ENCODE results near the gene CARF. TPM values are rescaled to one million over a fixed set of nuclear protein-coding genes. Genes with fewer than 3 reads are reported as not detected.
"Not testable (repeated sequence)": the region's sequence is repeated elsewhere in the genome, so short reads cannot be mapped to it uniquely, and the experiment has no call there.

CARF gene
- total and polyA plus RNA-seq, 2 donors (not counting 3 experiments of a cell fraction or from before 2014, with no cell fraction given): 1.0 to 3.7 TPM

DNA sequence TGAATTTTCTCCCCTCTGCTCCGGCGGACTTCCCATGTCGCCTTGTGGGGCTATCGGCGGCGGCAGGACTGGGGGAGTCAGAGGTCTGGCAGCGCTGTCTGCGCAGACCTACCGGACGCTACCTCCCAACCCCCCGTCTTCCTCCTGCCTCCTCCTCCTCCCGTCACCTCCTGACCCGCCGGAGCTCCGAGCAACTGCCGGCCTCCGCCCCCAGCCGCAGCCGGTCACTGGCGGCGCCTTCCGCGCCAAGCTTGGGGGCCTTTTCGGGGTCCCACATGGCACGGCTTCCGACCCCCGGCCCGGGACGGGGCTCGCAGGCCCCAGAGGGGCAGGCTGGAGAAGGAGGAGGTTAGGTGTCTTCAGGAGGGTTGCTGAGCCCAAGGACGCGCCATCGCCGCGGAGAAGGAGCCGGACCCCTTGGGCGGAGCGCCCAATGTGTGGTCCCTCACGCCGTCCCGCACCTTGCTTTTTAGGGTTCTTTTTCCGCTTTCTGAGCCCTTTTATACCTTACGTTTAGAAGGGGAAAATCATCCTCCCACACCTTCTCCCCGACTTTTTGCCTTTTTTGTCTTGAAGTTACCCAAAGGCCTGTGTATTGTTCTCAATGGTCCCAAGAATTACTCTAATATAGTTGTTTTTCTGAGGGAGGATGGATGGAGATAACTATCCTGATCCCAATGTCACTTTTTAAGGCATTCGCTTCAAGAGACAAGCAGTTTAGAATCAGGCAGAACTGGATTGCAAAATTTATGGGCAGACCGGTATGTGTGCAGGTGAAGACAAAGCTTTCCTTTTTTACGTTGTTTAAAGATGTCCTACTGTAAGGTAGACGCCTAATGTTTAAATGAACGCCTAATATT is 497 bp downstream of the CARF start:
- TF ChIP-seq POLR2AphosphoS5 (IDR thresholded peaks at IDR 0.05; ENCODE audit: insufficient read depth, low read depth, low read length): peak; percentile 8
- H3K9me3 ChIP-seq (replicated peaks; ENCODE audit: control insufficient read depth, insufficient read depth, low read length); H4K20me1 ChIP-seq (replicated peaks; ENCODE audit: control insufficient read depth, extremely low read depth, insufficient read depth, low read length); H3K4me1 ChIP-seq (ENCODE audit: control insufficient read depth, extremely low read depth, insufficient read depth, low read length); FAIRE-seq; H3K27me3 ChIP-seq (ENCODE audit: control insufficient read depth in 2 of 2, insufficient read depth in 2 of 2, low read length in 2 of 2); dilution Hi-C loops (cut with MboI; ENCODE audit: extremely low pct_ligation_motif_present, low sequenced_read_pairs); POLR2A ChIA-PET; H3K36me3 ChIP-seq (ENCODE audit: control insufficient read depth in 2 of 2, extremely low read depth in 1 of 2, insufficient read depth in 2 of 2, low read length in 2 of 2); H3K9me1 ChIP-seq (replicated peaks; ENCODE audit: control insufficient read depth, extremely low read depth, insufficient read depth, low read length): not testable (repeated sequence)
- H3K4me3 ChIP-seq (replicated peaks in 1 of 3; ENCODE audit: insufficient read depth in 1 of 3, low read depth in 1 of 3, low read length in 3 of 3): peak overlapping the region; percentile 84 to 97 (median 97)
- H3K9ac ChIP-seq (replicated peaks; ENCODE audit: extremely low read depth, insufficient read depth, low read length): peak overlapping the region; percentile 97
- peak overlapping the region; percentile 86 for H3K27ac ChIP-seq (ENCODE audit: insufficient read depth, low read depth, low read length)
- H3K79me2 ChIP-seq (ENCODE audit: control insufficient read depth, insufficient read depth, low read length): peaks cover 37% of the 10 kb centered on the region
- peak overlapping the region; percentile 57 for H3K4me2 ChIP-seq (ENCODE audit: insufficient read depth, low read length)
- intact Hi-C loops (cut with micrococcal nuclease): loop anchor here (1.0 to 10.0 kb wide), 4 partner anchors 192 to 542 kb away; partner anchors contain the start of gene ABI2
- peak; percentile 18 for DNase-seq (ENCODE audit: low read depth, low spot score)
- BruUV-seq (replicated peaks): TSS peak; percentile 73
- peak overlapping the region; percentile 79 for H2AFZ ChIP-seq (ENCODE audit: low read depth, low read length)
- CTCF ChIA-PET: interaction anchor here (1.1 kb wide), 1 partner anchor 41 kb away, joined by 3 read pairs; the partner anchor contains the start of gene ICA1L

DNA sequence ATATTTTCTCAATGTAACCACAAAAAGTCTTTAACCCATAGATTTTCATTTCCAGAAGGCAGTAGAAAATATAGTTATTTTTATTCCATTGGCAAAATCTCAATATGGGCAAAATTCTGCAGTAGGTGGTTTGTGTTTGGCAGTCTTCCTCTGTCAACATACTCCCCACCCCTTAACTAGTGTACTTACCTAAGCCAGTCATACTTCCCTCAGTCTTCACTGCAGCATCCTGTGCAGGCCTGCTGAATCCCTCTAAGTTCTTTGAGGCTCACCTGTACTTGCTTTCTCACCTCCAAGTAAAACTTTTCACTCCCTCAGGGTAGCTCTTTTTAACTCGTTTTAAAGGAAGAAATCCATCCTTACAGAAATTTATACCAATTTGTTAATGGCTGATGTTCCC is 6.8 kb downstream of the CARF start:
- H3K4me1 ChIP-seq (ENCODE audit: control insufficient read depth, extremely low read depth, insufficient read depth, low read length): no peaks in the 10 kb centered on the region
- no peak overlapping the region for H3K4me3 ChIP-seq (replicated peaks in 1 of 3; ENCODE audit: insufficient read depth in 1 of 3, low read depth in 1 of 3, low read length in 3 of 3)
- no peaks in the 10 kb centered on the region for H4K20me1 ChIP-seq (replicated peaks; ENCODE audit: control insufficient read depth, extremely low read depth, insufficient read depth, low read length)
- no peaks in the 10 kb centered on the region for H3K36me3 ChIP-seq (ENCODE audit: control insufficient read depth in 2 of 2, extremely low read depth in 1 of 2, insufficient read depth in 2 of 2, low read length in 2 of 2)
- no peak overlapping the region for H3K9ac ChIP-seq (replicated peaks; ENCODE audit: extremely low read depth, insufficient read depth, low read length)
- H3K79me2 ChIP-seq (ENCODE audit: control insufficient read depth, insufficient read depth, low read length): no peaks in the 10 kb centered on the region
- H3K27me3 ChIP-seq (ENCODE audit: control insufficient read depth in 2 of 2, insufficient read depth in 2 of 2, low read length in 2 of 2): no peaks in the 10 kb centered on the region
- H3K9me3 ChIP-seq (replicated peaks; ENCODE audit: control insufficient read depth, insufficient read depth, low read length): no peaks in the 10 kb centered on the region
- no peak overlapping the region for H3K4me2 ChIP-seq (ENCODE audit: insufficient read depth, low read length)
- POLR2A ChIA-PET: no interaction called here
- TF ChIP-seq POLR2AphosphoS5 (IDR thresholded peaks at IDR 0.05; ENCODE audit: insufficient read depth, low read depth, low read length) (no peak), JUN (IDR thresholded peaks at IDR 0.05; ENCODE audit: borderline replicate concordance, insufficient read depth, insufficient read length, low read depth) (no peak), FOS (IDR thresholded peaks at IDR 0.05; ENCODE audit: borderline replicate concordance, insufficient read depth, low read length) (no peak), MYC (IDR thresholded peaks at IDR 0.05; ENCODE audit: low read depth, low read length) (no peak), POLR2A (IDR thresholded peaks at IDR 0.05; ENCODE audit: low read depth, low read length) (no peak), GATA2 (IDR thresholded peaks at IDR 0.05; ENCODE audit: insufficient read depth, insufficient read length, low read depth, low read length) (no peak), EZH2 (IDR thresholded peaks at IDR 0.05; ENCODE audit: borderline replicate concordance, low read depth, low read length, severe bottlenecking) (no peak)
- TF ChIP-seq, protein P1, sequence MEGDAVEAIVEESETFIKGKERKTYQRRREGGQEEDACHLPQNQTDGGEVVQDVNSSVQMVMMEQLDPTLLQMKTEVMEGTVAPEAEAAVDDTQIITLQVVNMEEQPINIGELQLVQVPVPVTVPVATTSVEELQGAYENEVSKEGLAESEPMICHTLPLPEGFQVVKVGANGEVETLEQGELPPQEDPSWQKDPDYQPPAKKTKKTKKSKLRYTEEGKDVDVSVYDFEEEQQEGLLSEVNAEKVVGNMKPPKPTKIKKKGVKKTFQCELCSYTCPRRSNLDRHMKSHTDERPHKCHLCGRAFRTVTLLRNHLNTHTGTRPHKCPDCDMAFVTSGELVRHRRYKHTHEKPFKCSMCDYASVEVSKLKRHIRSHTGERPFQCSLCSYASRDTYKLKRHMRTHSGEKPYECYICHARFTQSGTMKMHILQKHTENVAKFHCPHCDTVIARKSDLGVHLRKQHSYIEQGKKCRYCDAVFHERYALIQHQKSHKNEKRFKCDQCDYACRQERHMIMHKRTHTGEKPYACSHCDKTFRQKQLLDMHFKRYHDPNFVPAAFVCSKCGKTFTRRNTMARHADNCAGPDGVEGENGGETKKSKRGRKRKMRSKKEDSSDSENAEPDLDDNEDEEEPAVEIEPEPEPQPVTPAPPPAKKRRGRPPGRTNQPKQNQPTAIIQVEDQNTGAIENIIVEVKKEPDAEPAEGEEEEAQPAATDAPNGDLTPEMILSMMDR (IDR thresholded peaks at IDR 0.05; ENCODE audit: extremely low read depth in 1 of 2, insufficient read depth in 1 of 2, low read depth in 1 of 2, low read length in 2 of 2): no peak
- TF ChIP-seq, protein P2, sequence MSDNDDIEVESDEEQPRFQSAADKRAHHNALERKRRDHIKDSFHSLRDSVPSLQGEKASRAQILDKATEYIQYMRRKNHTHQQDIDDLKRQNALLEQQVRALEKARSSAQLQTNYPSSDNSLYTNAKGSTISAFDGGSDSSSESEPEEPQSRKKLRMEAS (IDR thresholded peaks at IDR 0.05; ENCODE audit: insufficient read depth, insufficient read length): no peak
- intact Hi-C loops (cut with micrococcal nuclease): loop anchor here (10.0 kb wide), 2 partner anchors 186 to 536 kb away; no protein-coding TSS in a partner anchor
- DNase-seq (ENCODE audit: low read depth, low spot score): no peak
- no peak for FAIRE-seq
- H3K27ac ChIP-seq (ENCODE audit: insufficient read depth, low read depth, low read length): no peak overlapping the region
- CTCF ChIA-PET: interaction anchor here (1.0 to 2.1 kb wide), 4 partner anchors 15 to 45 kb away, joined by 3 to 6 read pairs (median 4); no protein-coding TSS in a partner anchor
- dilution Hi-C loops (cut with MboI; ENCODE audit: extremely low pct_ligation_motif_present, low sequenced_read_pairs): no loop called here
- no TSS peak for BruUV-seq (replicated peaks)
- no peak overlapping the region for H2AFZ ChIP-seq (ENCODE audit: low read depth, low read length)
- no peaks in the 10 kb centered on the region for H3K9me1 ChIP-seq (replicated peaks; ENCODE audit: control insufficient read depth, extremely low read depth, insufficient read depth, low read length)

Data from endothelial cell of umbilical vein (primary cell).